Medulla oblongata (tissue), 1 donor: ENCODE measurements around the gene CNDP2.
A peak's percentile ranks its signal among the peaks of the same experiment; 100 is the strongest.
"Not testable (repeated sequence)": the region's sequence is repeated elsewhere in the genome, so short reads cannot be mapped to it uniquely, and the experiment has no call there.

ENCODE experiments used
- DNase-seq: peaks from one replicate; pipeline ENCODE4 v3.0.0-alpha.2; 2015; ENCODE audit errors: extremely low spot score

Gene CNDP2

GRCh38 chr18:74534981-74535649 is 39.0 kb downstream of the CNDP2 start:
- no peak for DNase-seq

GRCh38 chr18:74539289-74539688 is 43.1 kb downstream of the CNDP2 start:
- DNase-seq, result no peak

GRCh38 chr18:74540652-74541421 is 44.7 kb downstream of the CNDP2 start:
- DNase-seq, result no peak

- peak; percentile 94 for DNase-seq
Measured at GRCh38 chr18:74541703-74542555, 45.8 kb downstream of the CNDP2 start.

- no peak for DNase-seq
Measured at GRCh38 chr18:74544898-74545297, 48.7 kb downstream of the CNDP2 start.

- DNase-seq, result no peak
Measured at GRCh38 chr18:74546007-74546406, 49.8 kb downstream of the CNDP2 start.

- DNase-seq, result no peak
Measured at GRCh38 chr18:74546751-74547530, 50.8 kb downstream of the CNDP2 start.

- DNase-seq, result no peak
Measured at GRCh38 chr18:74547860-74548259, 51.7 kb downstream of the CNDP2 start.

- DNase-seq, result no peak
Measured at GRCh38 chr18:74549591-74550104, 53.5 kb downstream of the CNDP2 start.

- DNase-seq, result no peak
Measured at GRCh38 chr18:74550886-74551285, 54.7 kb downstream of the CNDP2 start.

GRCh38 chr18:74551452-74551851 is 55.3 kb downstream of the CNDP2 start:
- no peak for DNase-seq

GRCh38 chr18:74551936-74552555 is 55.9 kb downstream of the CNDP2 start:
- DNase-seq, result peak; percentile 97

- no peak for DNase-seq
Measured at GRCh38 chr18:74556126-74556525, 60.0 kb downstream of the CNDP2 start.

- no peak for DNase-seq
Measured at GRCh38 chr18:74558096-74558495, 61.9 kb downstream of the CNDP2 start.

- DNase-seq, result no peak
Measured at GRCh38 chr18:74562131-74562730, 66.1 kb downstream of the CNDP2 start.

GRCh38 chr18:74562775-74563174 is 66.6 kb downstream of the CNDP2 start:
- no peak for DNase-seq

- DNase-seq, result no peak
Measured at GRCh38 chr18:74563999-74564398, 67.8 kb downstream of the CNDP2 start.

- not testable (repeated sequence) for DNase-seq
Measured at GRCh38 chr18:74565164-74565563, 69.0 kb downstream of the CNDP2 start.

- DNase-seq, result not testable (repeated sequence)
Measured at GRCh38 chr18:74565993-74566392, 69.8 kb downstream of the CNDP2 start.

- DNase-seq, result no peak
Measured at GRCh38 chr18:74567822-74568221, 71.7 kb downstream of the CNDP2 start.
